GM12873 (cell line): ENCODE results near the gene ARHGAP6.

Experiments used
- TF ChIP-seq, protein P1 (sequence below): IDR thresholded peaks from 2 replicates; pipeline ENCODE4 v1.5.1; 2012; ENCODE audit warnings: low read depth, mild to moderate bottlenecking, moderate library complexity, low read length, control low read depth; ENCODE audit not compliant: insufficient read depth; ENCODE audit errors: missing control alignments

The ARHGAP6 gene

GRCh38 chrX:11445540-11445939, 220.2 kb downstream of the ARHGAP6 start:
- TF ChIP-seq, protein P1, sequence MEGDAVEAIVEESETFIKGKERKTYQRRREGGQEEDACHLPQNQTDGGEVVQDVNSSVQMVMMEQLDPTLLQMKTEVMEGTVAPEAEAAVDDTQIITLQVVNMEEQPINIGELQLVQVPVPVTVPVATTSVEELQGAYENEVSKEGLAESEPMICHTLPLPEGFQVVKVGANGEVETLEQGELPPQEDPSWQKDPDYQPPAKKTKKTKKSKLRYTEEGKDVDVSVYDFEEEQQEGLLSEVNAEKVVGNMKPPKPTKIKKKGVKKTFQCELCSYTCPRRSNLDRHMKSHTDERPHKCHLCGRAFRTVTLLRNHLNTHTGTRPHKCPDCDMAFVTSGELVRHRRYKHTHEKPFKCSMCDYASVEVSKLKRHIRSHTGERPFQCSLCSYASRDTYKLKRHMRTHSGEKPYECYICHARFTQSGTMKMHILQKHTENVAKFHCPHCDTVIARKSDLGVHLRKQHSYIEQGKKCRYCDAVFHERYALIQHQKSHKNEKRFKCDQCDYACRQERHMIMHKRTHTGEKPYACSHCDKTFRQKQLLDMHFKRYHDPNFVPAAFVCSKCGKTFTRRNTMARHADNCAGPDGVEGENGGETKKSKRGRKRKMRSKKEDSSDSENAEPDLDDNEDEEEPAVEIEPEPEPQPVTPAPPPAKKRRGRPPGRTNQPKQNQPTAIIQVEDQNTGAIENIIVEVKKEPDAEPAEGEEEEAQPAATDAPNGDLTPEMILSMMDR: peak; percentile 13

GRCh38 chrX:11444052-11444451, 221.7 kb downstream of the ARHGAP6 start:
- TF ChIP-seq, protein P1: no peak

DNA sequence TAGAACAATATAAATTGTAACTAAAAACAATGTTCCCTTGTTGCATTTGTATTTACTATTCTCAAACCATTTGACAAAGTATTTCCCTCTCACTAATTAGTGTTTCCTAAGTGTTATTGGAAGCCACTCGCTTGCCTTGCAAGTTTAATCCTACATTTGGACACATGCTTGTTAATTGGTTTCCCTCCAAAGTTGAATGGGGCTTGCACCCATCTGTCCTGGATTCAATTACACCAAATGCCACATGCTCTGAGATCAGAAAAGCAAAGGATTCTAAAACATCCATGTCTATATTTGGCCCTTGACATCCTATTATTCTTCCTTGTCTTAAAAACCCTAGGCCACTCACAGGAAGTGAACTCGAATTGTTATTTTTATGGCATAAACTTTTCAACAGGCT, 225.9 kb downstream of the ARHGAP6 start:
- TF ChIP-seq, protein P1: no peak

GRCh38 chrX:11438767-11439166, 227.0 kb downstream of the ARHGAP6 start:
- TF ChIP-seq, protein P1: no peak

DNA sequence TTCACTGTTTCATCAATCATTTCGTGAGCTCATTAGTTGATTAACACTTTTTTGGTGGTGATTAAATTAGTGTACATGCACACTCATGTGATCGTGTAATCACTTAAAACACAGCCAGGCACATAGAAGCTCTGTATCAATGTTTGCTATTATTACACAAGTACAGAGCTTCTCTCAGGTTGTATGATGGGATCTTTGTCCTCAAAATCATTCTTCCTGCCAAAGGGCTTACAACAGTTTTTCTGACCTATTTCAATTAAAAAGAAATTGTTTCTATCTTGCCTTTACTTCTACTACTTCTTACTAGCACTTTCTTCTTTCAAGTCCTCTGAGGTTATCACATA, 227.4 kb downstream of the ARHGAP6 start:
- TF ChIP-seq, protein P1: no peak

- TF ChIP-seq, protein P1: no peak
Observed at GRCh38 chrX:11437642-11438379, 227.9 kb downstream of the ARHGAP6 start.

- TF ChIP-seq, protein P1: no peak
Observed at GRCh38 chrX:11435568-11435967, 230.2 kb downstream of the ARHGAP6 start.
